ENCODE measurements around the gene HLTF.

Gene HLTF

GRCh38 chr3:149118724-149119123 is 32.4 kb upstream of the HLTF start:
- no peak for TF ChIP-seq POLR2AphosphoS5 (IDR thresholded peaks at IDR 0.05; ENCODE audit: low read depth, low read length)

GRCh38 chr3:149115114-149115513 is 28.8 kb upstream of the HLTF start:
- TF ChIP-seq FOXP2 (optimal IDR thresholded peaks at IDR 0.05; ENCODE audit: borderline replicate concordance, extremely low read depth, extremely low read length, insufficient read depth): no peak
- no peak for TF ChIP-seq SIN3A (IDR thresholded peaks at IDR 0.05; ENCODE audit: borderline replicate concordance, insufficient read depth, low read length)
- TF ChIP-seq, protein P1, sequence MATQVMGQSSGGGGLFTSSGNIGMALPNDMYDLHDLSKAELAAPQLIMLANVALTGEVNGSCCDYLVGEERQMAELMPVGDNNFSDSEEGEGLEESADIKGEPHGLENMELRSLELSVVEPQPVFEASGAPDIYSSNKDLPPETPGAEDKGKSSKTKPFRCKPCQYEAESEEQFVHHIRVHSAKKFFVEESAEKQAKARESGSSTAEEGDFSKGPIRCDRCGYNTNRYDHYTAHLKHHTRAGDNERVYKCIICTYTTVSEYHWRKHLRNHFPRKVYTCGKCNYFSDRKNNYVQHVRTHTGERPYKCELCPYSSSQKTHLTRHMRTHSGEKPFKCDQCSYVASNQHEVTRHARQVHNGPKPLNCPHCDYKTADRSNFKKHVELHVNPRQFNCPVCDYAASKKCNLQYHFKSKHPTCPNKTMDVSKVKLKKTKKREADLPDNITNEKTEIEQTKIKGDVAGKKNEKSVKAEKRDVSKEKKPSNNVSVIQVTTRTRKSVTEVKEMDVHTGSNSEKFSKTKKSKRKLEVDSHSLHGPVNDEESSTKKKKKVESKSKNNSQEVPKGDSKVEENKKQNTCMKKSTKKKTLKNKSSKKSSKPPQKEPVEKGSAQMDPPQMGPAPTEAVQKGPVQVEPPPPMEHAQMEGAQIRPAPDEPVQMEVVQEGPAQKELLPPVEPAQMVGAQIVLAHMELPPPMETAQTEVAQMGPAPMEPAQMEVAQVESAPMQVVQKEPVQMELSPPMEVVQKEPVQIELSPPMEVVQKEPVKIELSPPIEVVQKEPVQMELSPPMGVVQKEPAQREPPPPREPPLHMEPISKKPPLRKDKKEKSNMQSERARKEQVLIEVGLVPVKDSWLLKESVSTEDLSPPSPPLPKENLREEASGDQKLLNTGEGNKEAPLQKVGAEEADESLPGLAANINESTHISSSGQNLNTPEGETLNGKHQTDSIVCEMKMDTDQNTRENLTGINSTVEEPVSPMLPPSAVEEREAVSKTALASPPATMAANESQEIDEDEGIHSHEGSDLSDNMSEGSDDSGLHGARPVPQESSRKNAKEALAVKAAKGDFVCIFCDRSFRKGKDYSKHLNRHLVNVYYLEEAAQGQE (IDR thresholded peaks at IDR 0.05; ENCODE audit: insufficient read depth in 1 of 2, low read depth in 2 of 2, low read length in 2 of 2): no peak
- TF ChIP-seq POLR2AphosphoS5 (IDR thresholded peaks at IDR 0.05; ENCODE audit: low read depth, low read length): no peak
- no peak for TF ChIP-seq TAF1 (IDR thresholded peaks at IDR 0.05; ENCODE audit: borderline replicate concordance, insufficient read depth, low read length)

DNA sequence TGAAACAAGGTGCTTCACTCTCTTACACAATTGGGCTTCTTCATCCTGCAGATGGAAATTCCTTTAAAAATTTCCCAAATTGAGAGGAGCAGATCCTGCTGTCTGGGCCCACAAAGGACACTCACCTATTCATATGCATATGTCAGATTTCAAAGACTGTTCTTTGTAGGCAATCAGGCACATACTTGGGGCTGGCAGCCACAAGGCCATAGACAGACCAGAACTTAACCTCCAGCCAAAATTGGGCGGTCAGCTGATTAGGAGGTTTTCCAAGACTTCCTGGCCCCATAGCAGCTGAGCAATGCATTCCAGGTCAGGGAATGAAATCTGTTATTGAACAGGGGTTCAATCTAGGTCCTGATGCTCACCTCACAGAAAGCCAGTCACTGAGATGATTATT is 28.1 kb upstream of the HLTF start:
- TF ChIP-seq POLR2AphosphoS5 (IDR thresholded peaks at IDR 0.05; ENCODE audit: low read depth, low read length): no peak
- TF ChIP-seq, protein P1 (IDR thresholded peaks at IDR 0.05; ENCODE audit: insufficient read depth in 1 of 2, low read depth in 2 of 2, low read length in 2 of 2): no peak
- TF ChIP-seq SIN3A (IDR thresholded peaks at IDR 0.05; ENCODE audit: borderline replicate concordance, insufficient read depth, low read length): no peak
- TF ChIP-seq FOXP2 (optimal IDR thresholded peaks at IDR 0.05; ENCODE audit: borderline replicate concordance, extremely low read depth, extremely low read length, insufficient read depth): no peak
- TF ChIP-seq TAF1 (IDR thresholded peaks at IDR 0.05; ENCODE audit: borderline replicate concordance, insufficient read depth, low read length): no peak

DNA sequence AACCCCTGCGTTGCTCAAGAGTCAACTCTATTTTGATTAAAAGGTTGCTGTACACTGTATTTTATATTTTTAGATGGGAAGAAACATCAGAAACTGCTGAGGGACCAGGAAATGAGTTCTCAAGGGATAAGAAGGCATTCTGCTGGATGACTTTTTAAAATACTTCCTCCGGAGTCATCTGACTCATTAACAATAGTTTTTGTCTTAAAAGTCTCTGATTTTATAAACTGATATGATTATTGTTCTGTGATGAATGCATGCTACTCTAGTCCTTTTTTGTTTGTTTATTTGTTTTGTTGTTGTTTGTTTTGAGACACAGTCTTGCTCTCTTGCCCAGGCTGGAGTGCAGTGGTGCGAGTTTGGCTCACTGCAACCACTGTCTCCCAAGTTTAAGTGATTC is 18.2 kb upstream of the HLTF start:
- TF ChIP-seq TAF1 (IDR thresholded peaks at IDR 0.05; ENCODE audit: borderline replicate concordance, insufficient read depth, low read length) (no peak), SIN3A (IDR thresholded peaks at IDR 0.05; ENCODE audit: borderline replicate concordance, insufficient read depth, low read length) (no peak), FOXP2 (optimal IDR thresholded peaks at IDR 0.05; ENCODE audit: borderline replicate concordance, extremely low read depth, extremely low read length, insufficient read depth) (no peak), POLR2AphosphoS5 (IDR thresholded peaks at IDR 0.05; ENCODE audit: low read depth, low read length) (no peak)
- TF ChIP-seq, protein P1 (IDR thresholded peaks at IDR 0.05; ENCODE audit: insufficient read depth in 1 of 2, low read depth in 2 of 2, low read length in 2 of 2): no peak

GRCh38 chr3:149101641-149102040 is 15.3 kb upstream of the HLTF start:
- TF ChIP-seq, protein P1 (IDR thresholded peaks at IDR 0.05; ENCODE audit: insufficient read depth in 1 of 2, low read depth in 2 of 2, low read length in 2 of 2): no peak
- no peak for TF ChIP-seq FOXP2 (optimal IDR thresholded peaks at IDR 0.05; ENCODE audit: borderline replicate concordance, extremely low read depth, extremely low read length, insufficient read depth)
- no peak for TF ChIP-seq POLR2AphosphoS5 (IDR thresholded peaks at IDR 0.05; ENCODE audit: low read depth, low read length)
- TF ChIP-seq SIN3A (IDR thresholded peaks at IDR 0.05; ENCODE audit: borderline replicate concordance, insufficient read depth, low read length): no peak
- no peak for TF ChIP-seq TAF1 (IDR thresholded peaks at IDR 0.05; ENCODE audit: borderline replicate concordance, insufficient read depth, low read length)
